Measurements from ENCODE around the gene ANTXRL.
"Not testable (repeated sequence)": the region's sequence is repeated elsewhere in the genome, so short reads cannot be mapped to it uniquely, and the experiment has no call there.

DNA sequence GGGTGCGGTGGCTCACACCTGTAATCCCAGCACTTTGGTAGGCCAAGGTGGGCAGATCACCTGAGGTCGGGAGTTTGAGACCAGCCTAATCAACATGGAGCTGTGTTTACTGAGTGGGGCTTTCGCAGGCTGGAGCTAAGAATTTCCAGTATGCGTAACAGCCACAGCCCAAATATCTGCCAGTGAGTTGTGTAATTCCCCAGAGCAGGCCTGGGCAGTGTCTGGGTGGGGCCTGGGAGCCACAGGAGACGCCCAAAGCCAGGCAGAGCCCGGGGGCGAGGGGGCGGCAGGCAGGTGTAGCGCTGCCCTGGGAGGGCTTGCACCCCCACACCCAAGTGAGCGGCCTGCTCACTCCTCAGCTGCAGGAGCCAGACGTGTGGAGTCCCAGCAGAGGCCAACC, 88.6 kb downstream of the ANTXRL start, which contains the start of gene ANXA8L1:
- TF ChIP-seq, protein P1, sequence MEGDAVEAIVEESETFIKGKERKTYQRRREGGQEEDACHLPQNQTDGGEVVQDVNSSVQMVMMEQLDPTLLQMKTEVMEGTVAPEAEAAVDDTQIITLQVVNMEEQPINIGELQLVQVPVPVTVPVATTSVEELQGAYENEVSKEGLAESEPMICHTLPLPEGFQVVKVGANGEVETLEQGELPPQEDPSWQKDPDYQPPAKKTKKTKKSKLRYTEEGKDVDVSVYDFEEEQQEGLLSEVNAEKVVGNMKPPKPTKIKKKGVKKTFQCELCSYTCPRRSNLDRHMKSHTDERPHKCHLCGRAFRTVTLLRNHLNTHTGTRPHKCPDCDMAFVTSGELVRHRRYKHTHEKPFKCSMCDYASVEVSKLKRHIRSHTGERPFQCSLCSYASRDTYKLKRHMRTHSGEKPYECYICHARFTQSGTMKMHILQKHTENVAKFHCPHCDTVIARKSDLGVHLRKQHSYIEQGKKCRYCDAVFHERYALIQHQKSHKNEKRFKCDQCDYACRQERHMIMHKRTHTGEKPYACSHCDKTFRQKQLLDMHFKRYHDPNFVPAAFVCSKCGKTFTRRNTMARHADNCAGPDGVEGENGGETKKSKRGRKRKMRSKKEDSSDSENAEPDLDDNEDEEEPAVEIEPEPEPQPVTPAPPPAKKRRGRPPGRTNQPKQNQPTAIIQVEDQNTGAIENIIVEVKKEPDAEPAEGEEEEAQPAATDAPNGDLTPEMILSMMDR (IDR thresholded peaks at IDR 0.05), result not testable (repeated sequence)
- not testable (repeated sequence) for TF ChIP-seq POLR2A (IDR thresholded peaks at IDR 0.05); POLR2AphosphoS5 (IDR thresholded peaks at IDR 0.05; ENCODE audit: insufficient read depth in 1 of 2, low read depth in 1 of 2)

Data from vagina (tissue), 2 donors.